DMS53 treated with DMSO at 0.1 percent for 48 hours (cell line): Measurements from ENCODE around the gene SON.
A peak's percentile ranks its signal among the peaks of the same experiment; 100 is the strongest.
"Not testable (repeated sequence)": the region's sequence is repeated elsewhere in the genome, so short reads cannot be mapped to it uniquely, and the experiment has no call there.

Source experiments
- DNase-seq: peaks from one replicate; lab custom pipeline; 2025; ENCODE audit not compliant: unreplicated experiment; lab: John Stamatoyannopoulos, UW

SON gene

DNA sequence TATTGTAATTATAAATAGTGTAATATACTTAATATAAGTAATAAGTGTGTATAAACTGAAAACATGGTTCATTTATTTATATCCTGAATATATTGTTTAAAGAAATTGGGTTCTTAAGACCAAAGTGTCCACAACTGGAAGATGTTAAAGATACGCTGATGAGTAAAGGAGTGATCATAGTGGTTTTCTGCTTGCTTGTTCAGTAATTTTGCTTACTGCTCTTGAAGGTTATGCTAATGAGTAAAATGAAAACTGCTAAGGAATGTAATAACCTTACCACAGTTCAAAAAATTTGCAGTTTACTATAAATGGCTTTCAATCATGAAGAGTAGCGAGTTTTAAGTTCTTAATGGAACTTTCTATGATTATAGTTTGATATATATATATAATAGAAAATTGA, 23.7 kb downstream of the SON start:
- no peak for DNase-seq

DNA sequence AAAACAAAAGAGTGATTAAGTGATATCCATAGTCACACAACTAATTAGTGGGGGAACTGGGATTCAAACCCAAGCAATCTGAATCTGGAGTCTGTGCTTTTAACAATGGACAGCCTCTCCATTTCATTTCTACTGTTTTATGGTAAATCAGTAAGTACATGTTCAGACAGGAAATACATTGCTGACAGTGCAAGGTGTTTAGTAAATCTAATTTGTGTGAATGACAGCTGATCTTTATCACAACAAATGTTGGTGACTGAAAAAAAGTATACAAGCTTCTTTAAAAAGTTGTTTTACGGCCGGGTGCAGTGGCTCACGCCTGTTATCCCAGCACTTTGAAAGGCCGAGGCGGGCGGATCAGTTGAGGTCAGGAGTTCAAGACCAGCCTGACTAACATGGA, 25.1 kb downstream of the SON start:
- no peak for DNase-seq

DNA sequence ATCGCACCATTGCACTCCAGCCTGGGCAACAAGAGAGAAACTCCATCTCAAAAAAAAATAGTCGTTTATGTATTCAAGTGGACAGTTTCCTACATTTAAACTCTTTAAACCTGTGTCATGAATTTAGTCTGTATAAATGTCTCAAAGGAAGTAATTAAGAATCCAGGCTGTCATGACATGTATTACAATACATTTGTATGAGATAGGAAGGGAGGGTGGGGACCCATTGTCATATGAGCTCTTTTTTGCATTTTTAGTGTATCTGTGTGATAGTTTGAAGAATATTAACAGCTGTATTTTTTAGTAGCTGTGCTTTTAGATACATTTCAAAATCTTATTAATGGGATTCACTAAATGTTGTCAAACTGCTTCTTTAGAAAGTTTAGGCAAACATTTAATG, 25.6 kb downstream of the SON start:
- DNase-seq = no peak

DNA sequence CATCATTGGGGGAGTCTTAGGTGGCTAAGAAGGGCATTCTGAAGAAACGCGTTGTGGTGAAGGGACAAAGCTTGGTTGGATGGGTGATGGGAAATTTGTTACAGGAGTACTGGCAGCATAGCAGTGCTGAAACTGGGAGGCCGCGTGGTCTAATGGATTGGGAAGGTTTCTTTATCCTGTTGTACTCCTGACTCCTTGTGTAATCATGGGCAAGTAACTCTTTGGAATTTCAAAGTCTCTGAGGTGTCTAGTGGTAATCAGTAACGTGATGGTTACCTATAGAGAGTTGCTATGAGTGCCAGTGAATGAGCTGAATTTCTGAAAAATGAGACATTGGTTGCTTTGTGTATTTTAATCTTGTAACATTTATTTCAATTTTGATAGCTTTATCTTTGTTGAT, 27.2 kb downstream of the SON start:
- DNase-seq = no peak

DNA sequence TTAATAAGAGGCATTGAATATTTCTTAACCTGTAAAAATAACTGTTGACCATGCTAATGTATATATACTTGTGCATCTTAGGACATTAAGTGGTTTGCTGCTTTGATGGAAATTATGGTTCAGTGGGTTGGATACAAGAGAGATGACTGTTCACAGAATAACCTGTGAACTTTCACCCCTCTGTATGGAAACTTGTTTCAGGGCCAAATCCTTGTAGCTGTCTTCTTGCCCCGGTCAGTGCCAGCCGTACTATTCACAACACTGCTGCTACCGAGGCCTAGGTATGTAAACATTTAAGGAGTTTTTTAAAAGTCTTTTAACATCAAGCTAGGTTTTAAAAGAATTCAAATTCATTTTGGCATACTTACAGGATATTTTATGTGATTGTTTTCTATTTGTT, 29.5 kb downstream of the SON start:
- DNase-seq = no peak

DNA sequence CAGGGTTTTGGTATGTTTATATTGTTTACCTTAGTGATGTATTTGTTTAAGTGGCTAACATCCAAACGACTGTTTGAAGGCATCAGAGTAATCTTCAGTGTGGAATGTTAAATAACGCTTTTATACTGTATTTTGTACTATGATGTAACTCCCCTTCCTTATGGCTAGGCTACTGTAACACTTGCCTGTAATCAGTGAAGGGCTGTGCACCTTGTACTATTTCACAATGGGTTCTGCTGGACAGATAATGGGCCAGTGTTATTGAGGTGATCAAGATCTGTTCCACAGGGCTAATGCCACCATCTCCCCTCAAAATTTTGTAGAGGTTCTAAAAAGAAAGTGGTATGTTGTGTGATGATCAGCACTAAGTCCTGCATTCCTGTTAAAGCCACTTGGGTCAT, 33.9 kb downstream of the SON start:
- DNase-seq = not testable (repeated sequence)

DNA sequence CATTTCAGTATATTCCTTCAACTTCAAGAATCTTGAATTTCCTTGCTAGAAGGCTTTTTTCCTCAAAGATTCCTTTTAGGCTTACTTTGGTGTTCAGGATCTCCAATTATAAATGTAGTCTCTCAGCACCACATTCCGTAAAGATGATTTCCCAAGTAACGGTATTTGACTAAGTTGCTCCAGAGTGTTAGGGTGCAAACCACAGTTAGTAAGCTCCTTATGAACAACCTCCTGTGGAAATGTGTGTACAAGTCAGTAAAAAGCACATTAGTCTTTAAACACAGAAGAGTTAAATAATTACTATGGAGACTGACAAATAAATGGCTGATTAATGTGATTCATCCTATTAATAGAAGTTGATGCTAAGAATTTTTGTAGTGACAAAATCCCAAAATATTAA, 35.4 kb downstream of the SON start:
- no peak for DNase-seq

DNA sequence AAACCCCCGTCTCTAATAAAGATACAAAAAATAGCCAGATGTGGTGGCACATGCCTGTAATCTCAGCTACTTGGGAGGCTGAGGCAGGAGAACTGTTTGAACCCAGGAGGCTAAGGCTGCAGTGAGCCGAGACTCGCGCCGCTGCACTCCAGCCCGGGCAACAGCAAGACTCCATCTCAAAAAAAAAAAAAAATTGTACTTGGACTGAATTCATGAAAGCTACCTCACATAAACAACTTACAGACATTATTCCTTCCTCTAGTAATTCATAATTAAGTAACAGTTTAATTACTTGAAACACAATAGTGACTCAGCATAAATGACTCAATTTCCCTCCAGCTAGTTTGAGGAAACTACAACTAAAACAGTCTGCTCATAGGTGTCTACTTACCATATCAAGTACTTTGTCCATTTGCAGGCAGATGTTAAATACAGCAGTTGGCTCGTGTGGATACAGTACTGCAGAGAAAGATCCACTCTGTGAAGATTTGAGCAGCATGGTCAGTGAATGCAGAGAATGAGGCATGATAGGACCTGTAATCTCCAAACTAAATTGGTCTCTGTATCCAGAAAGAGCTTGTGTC, 36.2 kb downstream of the SON start:
- no peak for DNase-seq

DNA sequence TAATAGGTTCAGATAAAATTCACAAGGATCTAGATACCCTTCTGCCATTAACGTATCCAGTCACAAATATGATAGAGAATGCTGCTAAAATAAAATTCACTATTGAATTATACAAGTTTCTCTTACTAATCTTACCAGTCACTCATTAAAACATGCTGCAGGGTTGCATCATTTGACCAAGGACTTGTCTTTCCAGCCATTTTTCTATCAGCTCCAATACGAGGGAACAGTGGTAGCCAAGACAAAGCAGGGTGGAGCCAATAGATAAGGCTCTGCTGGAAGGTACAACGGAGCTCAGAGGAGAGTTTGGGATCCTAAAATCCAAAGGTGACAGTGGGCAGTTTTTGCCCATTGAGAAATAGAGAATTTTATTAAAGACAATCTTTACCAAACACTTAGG, 41.6 kb downstream of the SON start:
- no peak for DNase-seq

DNA sequence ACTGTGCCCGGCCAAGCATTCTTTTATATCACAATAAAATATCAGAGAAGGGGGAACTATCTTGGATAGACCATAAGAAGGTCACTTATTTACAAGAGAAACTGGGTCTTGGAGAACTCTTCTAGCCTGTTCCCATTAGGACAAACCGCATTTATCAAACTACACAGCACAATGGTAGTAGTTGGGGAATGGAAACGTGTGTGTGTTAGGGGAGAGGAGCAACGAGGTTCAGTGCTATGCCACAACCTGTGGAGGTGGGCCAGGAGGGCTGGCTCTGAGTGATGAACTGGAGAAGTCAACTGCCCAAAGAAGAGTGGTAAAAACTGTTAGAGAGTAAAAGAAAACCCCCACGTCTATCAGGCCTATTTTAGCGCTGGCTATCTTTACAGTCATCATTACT, 44.1 kb downstream of the SON start:
- DNase-seq = no peak

DNA sequence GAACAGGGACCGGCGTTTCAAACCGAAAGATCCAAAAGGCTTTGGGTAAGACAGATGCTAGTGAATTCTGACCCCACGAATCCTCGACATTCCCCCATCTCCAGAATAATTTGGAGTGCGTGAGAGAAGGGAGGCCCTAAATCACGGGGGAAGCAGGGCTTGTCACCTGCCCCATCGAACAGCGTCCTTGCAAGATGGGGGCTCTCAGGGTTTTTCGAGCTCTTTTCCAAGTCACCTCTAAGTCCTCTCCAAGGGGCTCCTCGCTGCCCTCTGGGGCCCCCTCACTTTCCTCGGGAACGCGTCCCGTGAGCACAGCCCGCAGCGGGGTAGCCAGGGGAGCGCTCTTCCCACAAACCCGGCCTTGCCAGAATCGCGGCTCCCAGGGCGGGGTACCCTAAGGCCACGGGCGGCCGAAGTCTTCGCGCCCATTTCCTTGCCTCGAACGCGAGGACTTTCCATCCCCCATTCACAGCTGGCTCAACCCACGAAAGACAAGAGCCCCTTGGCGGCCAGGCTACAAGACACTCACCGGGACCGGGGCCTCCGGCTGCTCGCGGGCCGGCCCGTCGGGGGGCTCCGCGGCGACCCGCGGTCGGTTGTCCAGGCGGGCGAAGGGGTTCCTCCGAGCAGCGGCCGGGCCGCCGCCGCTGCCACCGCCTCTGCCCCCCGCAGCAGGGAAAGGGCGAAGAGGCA, 45.1 kb downstream of the SON start:
- no peak for DNase-seq

DNA sequence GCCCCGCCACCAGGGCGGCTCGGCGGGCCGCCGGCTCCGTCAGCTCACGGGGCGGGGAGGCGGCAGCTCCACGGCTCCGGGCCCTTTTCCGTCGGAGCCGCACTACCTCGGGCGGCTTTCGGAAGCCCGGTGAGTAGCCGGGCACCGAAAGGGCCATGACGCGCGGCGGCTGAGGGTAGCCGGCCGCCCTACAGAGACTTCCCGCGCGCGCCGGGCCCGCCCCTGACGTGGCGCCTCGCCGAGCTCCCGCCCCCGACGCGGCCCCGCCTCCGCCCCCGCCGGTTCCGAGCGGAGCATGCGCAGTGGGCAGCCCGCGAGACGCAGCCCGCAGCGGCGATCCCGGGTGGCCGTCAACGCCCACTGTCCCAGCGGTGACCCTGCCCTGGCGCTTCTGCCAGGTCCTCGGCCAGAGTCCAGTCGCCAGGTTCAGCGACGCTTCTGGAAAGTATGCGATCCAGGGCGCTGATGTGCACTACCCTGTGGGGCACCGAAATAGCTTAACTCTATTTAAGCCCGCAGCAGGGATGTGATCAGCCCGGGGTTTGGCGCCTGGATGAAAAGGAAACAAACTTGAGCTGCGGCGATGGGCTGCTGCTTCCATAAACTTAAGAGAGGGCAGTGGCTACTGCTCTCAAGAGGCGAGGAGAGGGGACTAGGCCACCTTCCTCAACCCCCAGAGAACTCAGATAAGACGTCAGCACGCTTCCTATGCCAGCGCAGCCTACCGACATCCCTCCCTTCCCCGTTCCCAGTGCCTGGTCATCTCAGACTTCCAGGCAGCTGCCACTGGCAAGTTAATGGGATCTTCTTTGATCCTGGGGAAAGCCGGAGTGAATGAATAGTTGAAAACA, 45.9 kb downstream of the SON start, which contains the start of gene DONSON:
Gene DONSON (minus strand): TSS at position 200 of the 851 bp plus-strand sequence. CDS start 43 bp downstream, at position 157.
- peak; percentile 65 for DNase-seq

DNA sequence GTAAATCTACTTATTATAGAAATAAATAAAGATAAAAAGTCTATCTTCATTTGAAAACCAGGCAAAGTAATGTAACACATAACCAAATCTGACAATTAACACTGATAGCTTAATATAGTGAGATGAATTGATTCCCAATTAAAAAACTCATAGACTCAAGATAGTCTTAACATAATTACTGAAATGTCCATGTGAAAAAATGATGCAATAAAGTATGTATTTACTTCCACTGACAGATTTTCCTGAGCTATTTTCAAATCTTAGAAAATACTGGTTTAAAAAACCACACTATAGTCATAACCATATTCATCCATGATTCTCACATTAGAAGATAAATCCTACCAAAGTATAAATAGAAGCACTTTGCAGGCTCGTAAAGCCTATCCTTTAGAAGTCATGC, 55.2 kb downstream of the SON start:
- DNase-seq = no peak

DNA sequence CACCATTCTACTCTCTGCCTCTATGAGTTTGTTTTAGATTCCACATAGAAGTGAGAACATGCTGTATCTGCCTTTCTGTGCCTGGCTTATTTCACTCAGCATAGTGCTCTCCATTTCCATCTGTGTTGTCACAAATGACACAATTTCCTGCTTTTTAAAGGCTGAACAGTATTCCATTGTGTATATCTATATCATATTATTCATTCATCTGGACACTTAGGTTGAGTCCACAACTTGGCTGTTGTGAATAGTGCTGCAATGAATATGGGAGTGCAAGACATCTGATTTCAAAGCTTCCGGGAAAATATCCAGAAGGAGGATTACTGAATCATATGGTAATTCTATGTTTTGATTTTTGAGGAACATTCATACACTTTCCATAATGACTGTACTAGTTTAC, 65.7 kb downstream of the SON start:
- no peak for DNase-seq

DNA sequence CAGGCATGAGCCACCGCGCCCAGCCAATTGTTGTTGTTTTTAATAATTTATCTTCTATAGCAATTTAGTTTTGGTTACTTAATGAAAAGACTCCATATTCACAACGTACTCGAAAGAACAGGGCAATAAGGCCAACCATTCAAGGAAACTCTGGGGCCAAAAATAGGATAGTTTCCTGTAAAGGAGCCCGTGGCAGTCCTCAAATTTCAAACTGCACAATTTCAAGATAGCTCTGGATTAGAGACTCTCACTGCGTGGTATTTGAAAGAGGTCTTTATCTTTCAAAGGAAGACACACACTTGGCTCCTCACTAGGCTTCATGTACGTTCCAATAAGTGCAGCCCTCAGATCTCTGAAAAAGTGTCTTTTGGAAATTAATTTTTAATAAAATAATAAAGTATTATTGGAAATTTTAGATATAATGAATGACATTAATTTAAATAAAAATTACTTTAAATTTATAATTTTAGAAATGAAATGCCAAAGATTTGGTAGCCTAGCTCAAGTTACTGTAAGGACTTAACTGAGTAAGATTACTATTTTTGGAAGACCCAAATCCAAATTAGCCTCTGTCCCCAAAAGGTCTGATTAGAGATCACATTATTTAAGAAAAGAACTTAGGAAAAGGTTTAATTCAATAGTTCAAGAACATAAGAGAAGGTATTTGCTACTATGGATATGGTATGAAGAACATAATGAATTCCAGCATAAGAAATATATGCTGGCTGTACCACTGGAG, 68.3 kb downstream of the SON start:
- no peak for DNase-seq

DNA sequence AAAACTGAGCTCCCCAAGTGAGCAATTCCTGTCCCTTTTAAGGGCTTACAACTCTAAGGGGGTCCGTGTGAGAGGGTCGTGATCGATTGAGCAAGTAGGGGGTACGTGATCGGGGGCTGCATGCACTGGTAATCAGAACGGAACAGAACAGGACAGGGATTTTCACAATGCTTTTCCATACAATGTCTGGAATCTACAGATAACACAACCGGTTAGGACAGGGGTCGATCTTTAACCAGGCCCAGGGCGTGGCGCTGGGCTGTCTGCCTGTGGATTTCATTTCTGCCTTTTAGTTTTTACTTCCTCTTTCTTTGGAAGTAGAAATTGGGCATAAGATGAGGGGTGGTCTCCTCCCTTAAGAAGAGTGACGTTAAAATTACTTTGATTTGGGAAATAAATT, 74.7 kb downstream of the SON start:
- not testable (repeated sequence) for DNase-seq

DNA sequence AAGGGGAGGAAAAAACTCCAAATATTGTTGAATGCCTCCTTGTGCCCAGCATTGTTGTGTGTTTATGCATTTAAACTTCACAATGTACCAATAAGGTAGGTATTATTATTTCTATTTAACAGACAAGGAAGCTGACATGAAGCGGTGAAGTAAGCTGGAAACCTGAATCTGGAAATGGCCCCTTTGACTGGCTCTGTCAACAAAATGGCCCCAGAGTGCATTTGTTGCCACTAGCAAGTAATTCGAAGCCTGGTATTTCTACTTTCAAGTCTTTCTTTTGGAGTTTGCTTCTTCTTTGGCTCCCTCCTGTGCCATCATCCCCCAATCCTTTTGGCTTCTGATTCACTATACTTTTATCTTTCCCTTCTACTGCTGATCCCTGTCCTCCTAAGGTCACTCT, 75.6 kb downstream of the SON start:
- DNase-seq = no peak

DNA sequence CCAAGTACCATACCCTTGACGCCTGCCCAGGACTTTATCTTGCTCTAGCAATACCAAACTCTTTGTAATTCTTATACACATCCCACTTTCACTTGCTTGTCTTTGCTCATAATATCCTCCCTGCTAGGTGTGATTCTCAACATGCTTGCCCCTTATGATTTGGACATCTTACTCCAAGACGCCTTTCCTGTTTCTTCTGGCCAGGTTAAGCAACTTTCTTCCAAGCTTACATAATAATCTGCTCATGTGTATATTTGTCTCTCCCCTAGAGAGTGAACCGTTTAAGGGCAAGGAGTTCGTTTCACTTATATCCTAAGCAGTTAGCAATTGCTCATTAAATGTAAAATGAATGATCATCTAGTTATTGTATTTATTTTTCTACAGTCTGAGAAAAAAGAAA, 76.9 kb downstream of the SON start:
- no peak for DNase-seq

DNA sequence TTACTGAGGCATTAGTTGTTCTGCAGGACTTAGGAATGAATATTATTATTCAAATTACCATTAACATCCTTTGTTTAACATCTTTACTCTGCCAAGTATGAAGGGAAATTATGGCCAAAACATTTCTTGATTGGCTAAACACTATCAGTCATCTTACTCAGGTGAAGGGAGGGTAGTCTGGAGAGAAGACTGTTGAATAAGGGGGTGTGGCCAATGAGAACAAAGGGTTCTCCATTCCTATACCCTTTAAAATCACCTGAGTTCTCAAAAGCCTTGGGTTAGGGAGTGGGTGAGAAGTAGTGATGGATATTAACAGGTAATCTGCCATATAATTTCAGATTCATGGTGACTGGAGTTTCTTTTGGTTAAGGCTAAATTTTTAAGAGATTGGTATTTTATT, 79.4 kb downstream of the SON start:
- DNase-seq = no peak

DNA sequence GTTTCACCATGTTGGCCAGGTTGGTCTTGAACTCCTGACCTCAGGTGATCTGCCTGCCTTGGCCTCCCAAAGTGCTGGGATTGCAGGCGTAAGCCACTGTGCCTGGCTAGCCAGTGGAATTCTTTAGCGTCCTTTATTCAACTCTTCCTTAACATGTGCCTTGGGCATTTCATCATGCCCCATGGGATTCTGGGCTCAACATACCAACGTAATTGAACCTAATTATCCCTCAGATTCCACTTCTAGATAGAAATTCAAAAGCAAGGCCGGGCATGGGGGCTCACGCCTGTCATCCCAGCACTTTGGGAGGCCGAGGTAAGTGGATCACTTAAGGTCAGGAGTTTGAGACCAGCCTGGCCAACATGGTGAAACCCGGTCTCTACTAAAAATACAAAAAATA, 83.3 kb downstream of the SON start:
- not testable (repeated sequence) for DNase-seq
